OCI-LY7 (cell line): ENCODE measurements around the gene BDP1.
"Not testable (repeated sequence)": the region's sequence is repeated elsewhere in the genome, so short reads cannot be mapped to it uniquely, and the experiment has no call there.

Experiments used
- EZH2phosphoT487 ChIP-seq: fragments of 200-600 bp; sonication (generic); IDR thresholded peaks from 2 replicates; pipeline ENCODE4 v1.6.1; 2018; ENCODE audit warnings: low read depth, borderline replicate concordance, mild to moderate bottlenecking, mixed run types, antibody characterized with exemption, low read length, moderate library complexity, mixed read lengths
- TF ChIP-seq, protein P1 (sequence below): fragments of 200-600 bp; sonication (generic); conservative IDR thresholded peaks from 2 replicates; pipeline ENCODE4 v1.5.1; 2014; ENCODE audit warnings: mild to moderate bottlenecking, antibody characterized with exemption, low read length, moderate library complexity, mixed read lengths

DNA sequence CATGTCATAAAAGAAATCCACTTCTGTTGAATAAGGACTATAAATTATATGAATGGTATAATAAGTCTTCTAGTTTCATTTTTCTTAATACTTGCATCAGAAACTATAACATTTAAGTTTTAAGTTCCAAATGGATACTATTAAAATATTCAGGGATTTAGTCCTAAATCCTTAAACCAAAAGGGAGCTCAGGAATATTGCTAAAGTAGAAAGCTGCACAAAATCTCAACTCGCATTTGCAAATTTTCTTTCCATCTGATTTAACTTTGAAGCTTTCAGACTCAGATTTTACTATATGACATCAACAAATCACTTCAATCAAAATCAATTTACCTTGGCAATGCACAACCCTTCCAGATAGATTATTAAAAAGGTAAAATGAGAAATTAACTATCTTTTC, 10.4 kb upstream of the BDP1 start:
- TF ChIP-seq, protein P1, sequence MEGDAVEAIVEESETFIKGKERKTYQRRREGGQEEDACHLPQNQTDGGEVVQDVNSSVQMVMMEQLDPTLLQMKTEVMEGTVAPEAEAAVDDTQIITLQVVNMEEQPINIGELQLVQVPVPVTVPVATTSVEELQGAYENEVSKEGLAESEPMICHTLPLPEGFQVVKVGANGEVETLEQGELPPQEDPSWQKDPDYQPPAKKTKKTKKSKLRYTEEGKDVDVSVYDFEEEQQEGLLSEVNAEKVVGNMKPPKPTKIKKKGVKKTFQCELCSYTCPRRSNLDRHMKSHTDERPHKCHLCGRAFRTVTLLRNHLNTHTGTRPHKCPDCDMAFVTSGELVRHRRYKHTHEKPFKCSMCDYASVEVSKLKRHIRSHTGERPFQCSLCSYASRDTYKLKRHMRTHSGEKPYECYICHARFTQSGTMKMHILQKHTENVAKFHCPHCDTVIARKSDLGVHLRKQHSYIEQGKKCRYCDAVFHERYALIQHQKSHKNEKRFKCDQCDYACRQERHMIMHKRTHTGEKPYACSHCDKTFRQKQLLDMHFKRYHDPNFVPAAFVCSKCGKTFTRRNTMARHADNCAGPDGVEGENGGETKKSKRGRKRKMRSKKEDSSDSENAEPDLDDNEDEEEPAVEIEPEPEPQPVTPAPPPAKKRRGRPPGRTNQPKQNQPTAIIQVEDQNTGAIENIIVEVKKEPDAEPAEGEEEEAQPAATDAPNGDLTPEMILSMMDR, result not testable (repeated sequence)
- not testable (repeated sequence) for TF ChIP-seq EZH2phosphoT487
